GM19025 (cell line): Measurements from ENCODE around the gene LLGL2.
A peak's percentile ranks its signal among the peaks of the same experiment; 100 is the strongest.
"Not testable (repeated sequence)": the region's sequence is repeated elsewhere in the genome, so short reads cannot be mapped to it uniquely, and the experiment has no call there.

ENCODE experiments used
- ATAC-seq: cut with Tn5 transposase; IDR thresholded peaks from one replicate; pipeline ENCODE4 v1.9.1; 2021; ENCODE audit warnings: mild to moderate bottlenecking, low read depth, moderate library complexity; ENCODE audit not compliant: unreplicated experiment

LLGL2 gene

GRCh38 chr17:75568412-75569255 is 43.1 kb downstream of the LLGL2 start:
- ATAC-seq = no peak

- ATAC-seq = no peak
Observed at GRCh38 chr17:75570034-75570676, 44.7 kb downstream of the LLGL2 start.

GRCh38 chr17:75570772-75571171 is 45.3 kb downstream of the LLGL2 start:
- no peak for ATAC-seq

GRCh38 chr17:75571197-75571884 is 45.8 kb downstream of the LLGL2 start:
- ATAC-seq = no peak

- ATAC-seq = no peak
Observed at GRCh38 chr17:75571885-75572215, 46.4 kb downstream of the LLGL2 start.

- ATAC-seq = no peak
Observed at GRCh38 chr17:75572713-75573539, 47.4 kb downstream of the LLGL2 start.

- ATAC-seq = no peak
Observed at GRCh38 chr17:75573540-75573957, 48.1 kb downstream of the LLGL2 start.

GRCh38 chr17:75573994-75574393 is 48.5 kb downstream of the LLGL2 start:
- ATAC-seq = no peak

- ATAC-seq = no peak
Observed at GRCh38 chr17:75574404-75575036, 49.0 kb downstream of the LLGL2 start.

GRCh38 chr17:75575197-75575596 is 49.7 kb downstream of the LLGL2 start:
- no peak for ATAC-seq

GRCh38 chr17:75575728-75576127 is 50.2 kb downstream of the LLGL2 start:
- ATAC-seq = no peak

GRCh38 chr17:75576661-75577060 is 51.2 kb downstream of the LLGL2 start:
- ATAC-seq = no peak

GRCh38 chr17:75581121-75581725 is 55.7 kb downstream of the LLGL2 start:
- ATAC-seq = not testable (repeated sequence)

GRCh38 chr17:75583197-75583596 is 57.7 kb downstream of the LLGL2 start:
- ATAC-seq = not testable (repeated sequence)

GRCh38 chr17:75584849-75585175 is 59.3 kb downstream of the LLGL2 start:
- ATAC-seq = no peak

- no peak for ATAC-seq
Observed at GRCh38 chr17:75587675-75588595, 62.4 kb downstream of the LLGL2 start, which contains the start of gene MYO15B. TSS of gene MYO15B (plus strand) at chr17:75587800. CDS start at chr17:75588058, 258 bp downstream.

GRCh38 chr17:75588596-75589011 is 63.1 kb downstream of the LLGL2 start:
- ATAC-seq = peak; percentile 31

- ATAC-seq = peak; percentile 85
Observed at GRCh38 chr17:75589012-75589918, 63.8 kb downstream of the LLGL2 start.
